Stimulated activated CD4-positive, alpha-beta T cell treated with anti-CD3 and anti-CD28 coated beads, TNF-alpha, amount 100 ng/mL, for 24 hours (primary cell): Measurements from ENCODE around the gene LRMDA.
A peak's percentile ranks its signal among the peaks of the same experiment; 100 is the strongest.
"Not testable (repeated sequence)": the region's sequence is repeated elsewhere in the genome, so short reads cannot be mapped to it uniquely, and the experiment has no call there.

Source experiments
- DNase-seq, 3 experiments: peaks; one replicate each; pipeline ENCODE4 v3.0.0-alpha.2; 2020; ENCODE audit warnings: low read depth in 3 of 3

Gene LRMDA

GRCh38 chr10:76488602-76489001 lies 1057.2 kb downstream of the LRMDA start:
- DNase-seq = no peak

GRCh38 chr10:76491216-76491615 lies 1059.8 kb downstream of the LRMDA start:
- no peak for DNase-seq

- DNase-seq = no peak
Observed at GRCh38 chr10:76492026-76492425, 1060.6 kb downstream of the LRMDA start.

- DNase-seq = no peak
Observed at GRCh38 chr10:76492678-76493472, 1061.5 kb downstream of the LRMDA start.

- no peak for DNase-seq
Observed at GRCh38 chr10:76497666-76498065, 1066.2 kb downstream of the LRMDA start.

- no peak for DNase-seq
Observed at GRCh38 chr10:76504823-76505222, 1073.4 kb downstream of the LRMDA start.

DNA sequence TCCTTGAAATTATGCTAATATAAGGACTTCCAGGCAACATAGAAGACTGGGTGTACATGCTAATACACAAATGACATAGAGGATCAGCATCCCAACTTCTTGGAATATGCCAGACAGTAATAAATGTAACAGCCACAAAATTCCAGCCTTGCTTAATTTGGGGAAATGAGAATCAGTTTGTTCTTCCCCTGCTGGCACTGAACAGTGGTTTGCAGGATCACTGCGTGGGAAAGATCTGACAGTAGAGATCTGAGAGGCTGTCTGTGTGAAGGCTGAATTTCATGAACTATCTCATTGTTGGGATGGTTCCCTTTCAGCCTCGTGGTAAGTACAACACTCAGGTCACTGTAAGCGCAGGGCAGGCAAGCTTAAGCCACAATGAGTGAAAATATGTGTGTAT lies 1078.0 kb downstream of the LRMDA start:
- no peak for DNase-seq

- DNase-seq = no peak
Observed at GRCh38 chr10:76514321-76514720, 1082.9 kb downstream of the LRMDA start.

DNA sequence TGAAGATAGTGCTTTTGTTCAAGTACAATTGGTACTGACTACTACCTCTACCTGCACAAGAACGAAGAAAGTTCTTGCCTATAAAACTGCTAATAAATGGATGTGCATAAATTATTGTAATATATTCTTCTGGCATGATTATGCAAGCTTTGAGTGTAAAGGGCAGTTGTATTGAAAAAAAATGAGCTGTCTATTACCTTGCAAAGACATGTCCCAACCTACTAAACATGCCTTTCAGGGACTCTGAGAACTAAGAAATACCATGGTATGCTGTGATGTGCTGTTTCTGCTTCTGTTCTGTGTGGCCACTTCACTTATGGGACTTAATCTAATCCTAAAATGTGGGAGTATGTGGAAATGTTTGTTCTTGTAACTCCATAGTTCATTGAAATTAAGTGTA lies 1083.4 kb downstream of the LRMDA start:
- no peak for DNase-seq

- DNase-seq = no peak
Observed at GRCh38 chr10:76522547-76522946, 1091.1 kb downstream of the LRMDA start.

DNA sequence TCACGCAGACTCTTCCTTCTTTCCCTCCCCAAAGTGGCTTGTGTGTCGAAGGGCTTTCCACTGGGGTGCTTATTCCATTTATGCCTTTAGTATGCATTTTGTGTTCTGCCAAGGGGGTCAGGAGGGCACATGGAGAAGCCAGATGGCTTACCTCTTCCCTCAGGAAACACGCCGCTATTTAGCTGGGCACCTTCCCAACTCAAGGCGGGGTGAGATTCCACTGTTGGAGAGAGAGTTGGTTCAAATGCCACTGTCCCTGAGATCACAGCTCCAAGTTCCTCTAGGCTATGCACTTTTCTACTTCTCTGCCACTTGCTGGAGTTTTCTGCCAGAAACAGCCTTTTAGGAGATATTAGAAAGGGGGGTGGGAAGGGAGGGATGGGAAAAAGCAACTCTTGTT lies 1091.8 kb downstream of the LRMDA start:
- no peak for DNase-seq

DNA sequence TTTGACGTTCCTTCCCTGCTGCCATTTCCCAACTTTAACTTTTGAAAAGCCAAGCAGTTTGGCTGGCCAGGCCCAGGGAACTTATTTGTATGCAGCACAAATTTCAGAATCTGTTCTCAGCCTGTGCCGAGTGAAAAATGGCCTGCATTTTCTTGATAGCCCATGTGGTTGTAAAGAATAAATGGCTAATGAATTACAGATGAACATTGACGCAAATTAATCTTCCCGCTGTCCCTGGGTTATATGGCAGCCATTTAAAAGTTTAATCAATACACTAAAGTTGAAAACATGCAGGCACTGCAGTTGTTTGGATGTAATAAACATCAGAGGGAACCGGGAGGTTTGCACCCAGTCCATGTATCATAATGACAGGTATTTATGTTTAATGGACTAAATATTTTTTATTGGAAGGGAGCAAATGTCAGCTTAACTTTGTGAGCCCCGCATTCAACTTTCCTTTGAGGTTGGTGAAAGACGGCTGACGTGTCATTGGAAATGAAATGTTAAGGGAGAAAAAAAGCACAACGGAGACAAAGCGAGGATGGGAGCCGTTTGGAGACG lies 1092.4 kb downstream of the LRMDA start:
- no peak for DNase-seq

DNA sequence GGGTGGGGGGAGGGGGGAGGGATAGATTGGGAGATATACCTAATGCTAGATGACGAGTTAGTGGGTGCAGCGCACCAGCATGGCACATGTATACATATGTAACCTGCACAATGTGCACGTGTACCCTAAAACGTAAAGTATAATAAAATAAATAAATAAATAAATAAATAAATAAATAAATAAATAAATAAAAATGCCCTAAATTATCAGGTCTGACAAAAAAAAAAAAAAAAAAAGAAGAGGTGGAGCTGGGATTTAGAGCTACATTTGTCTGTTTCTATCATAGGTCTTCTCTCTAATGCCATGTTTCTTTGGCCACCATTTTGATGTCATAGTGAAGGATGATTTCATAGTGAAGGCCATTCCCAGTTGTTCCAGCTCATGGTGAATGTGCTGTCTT lies 1095.4 kb downstream of the LRMDA start:
- DNase-seq = not testable (repeated sequence)

DNA sequence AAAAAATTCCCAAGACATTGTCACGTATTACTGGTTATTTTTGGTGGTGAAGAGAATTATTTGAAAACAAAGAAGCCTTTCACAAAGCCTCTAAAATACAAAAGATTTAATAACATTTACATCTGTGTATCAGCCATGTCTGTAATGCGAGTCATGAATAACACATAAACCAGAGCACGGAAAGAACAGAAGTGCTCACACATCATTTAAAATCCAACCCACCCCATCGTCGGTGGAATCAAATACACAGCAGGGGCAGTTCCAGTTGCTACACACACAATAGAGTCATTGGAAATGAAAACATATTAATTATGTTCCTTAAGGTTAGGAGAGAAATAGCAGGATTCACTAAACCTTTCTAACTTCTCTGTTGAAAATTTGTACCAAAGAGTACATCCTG lies 1108.9 kb downstream of the LRMDA start:
- DNase-seq = no peak

DNA sequence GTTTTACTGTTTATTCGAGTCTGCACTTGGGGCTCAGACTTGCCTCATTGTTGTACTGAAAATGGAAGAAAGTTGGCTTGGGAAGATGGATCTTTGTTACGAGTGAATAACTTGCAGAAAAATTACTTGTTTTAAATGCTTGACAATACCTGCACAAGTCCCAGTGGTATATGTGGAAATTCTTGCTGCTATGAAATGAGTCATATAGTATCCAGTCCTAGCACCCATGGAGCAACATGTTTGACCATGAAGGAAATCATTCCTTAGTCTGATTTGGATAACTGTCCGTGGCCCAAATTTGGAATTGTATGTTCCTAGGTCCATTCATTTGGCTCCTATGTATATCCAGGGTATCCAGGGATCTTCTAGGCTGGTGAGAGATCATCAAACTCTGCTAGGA lies 1109.4 kb downstream of the LRMDA start:
- DNase-seq = no peak

DNA sequence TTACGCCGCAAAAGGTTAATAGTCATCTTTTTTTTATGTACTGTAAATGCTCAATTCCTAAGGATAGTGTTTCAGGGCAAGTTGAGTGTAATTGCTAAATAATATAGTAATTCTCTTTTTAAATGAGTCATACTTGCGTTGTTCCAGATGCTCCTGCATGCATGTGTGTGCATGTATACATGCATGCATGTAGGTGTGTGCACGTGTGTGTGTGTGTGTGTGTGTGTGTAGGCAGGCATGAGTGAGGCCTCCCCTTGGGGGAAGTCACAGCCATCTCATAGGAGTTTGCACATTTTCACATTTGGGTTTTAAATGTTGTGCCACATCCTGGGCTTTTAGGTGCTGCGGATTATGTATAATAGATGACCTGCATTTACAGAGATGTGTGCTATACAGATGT lies 1110.4 kb downstream of the LRMDA start:
- DNase-seq = no peak

DNA sequence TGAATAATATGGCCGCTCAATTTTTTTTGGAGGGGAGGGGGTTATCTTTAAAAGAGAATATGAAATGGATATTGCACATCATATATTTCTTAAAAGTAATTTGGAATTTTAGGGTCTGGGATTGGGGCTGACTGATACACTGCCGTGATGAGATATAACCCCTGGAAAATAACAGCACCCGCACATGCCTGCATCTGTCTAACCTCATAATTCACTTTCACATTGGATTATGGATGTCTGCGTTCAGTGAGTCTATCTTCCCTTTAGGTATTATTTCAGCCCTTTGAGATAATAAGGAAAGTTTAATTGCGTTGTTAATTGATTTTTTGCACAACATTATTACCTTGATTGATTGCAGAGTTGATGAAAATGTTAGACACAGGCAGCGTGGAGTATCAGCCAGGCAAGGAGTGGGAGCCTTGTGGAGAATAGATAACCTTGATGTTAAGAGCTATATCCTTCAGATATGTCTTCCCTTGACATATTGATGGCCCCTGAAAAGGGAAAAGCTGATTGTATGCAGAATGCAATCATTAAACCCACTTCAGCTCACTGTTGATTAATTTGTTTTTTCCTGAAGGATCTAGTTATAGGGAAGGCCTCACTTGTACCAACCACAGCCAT lies 1111.0 kb downstream of the LRMDA start:
- DNase-seq = no peak

- DNase-seq = no peak
Observed at GRCh38 chr10:76543655-76544054, 1112.2 kb downstream of the LRMDA start.

DNA sequence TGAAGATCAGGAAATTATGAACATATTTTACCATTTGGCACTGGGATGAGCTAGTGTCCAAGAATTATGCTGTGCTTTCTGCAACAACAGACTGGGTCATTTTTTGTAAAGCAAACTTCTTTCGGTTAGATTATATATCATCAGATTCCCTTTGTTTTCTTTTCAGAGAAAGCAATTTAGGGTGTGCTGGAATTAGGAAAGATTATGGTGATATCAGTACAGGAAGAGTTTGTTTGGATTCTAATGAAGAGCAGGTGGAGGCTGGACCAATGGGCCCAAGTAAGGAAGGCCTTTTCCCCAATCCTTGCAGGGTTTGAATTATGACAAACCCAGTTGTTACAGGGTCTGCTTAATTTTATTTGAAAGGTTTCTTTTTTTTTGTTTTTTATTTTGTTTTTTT lies 1113.4 kb downstream of the LRMDA start:
- DNase-seq = no peak

- DNase-seq = no peak
Observed at GRCh38 chr10:76546411-76546810, 1115.0 kb downstream of the LRMDA start.

DNA sequence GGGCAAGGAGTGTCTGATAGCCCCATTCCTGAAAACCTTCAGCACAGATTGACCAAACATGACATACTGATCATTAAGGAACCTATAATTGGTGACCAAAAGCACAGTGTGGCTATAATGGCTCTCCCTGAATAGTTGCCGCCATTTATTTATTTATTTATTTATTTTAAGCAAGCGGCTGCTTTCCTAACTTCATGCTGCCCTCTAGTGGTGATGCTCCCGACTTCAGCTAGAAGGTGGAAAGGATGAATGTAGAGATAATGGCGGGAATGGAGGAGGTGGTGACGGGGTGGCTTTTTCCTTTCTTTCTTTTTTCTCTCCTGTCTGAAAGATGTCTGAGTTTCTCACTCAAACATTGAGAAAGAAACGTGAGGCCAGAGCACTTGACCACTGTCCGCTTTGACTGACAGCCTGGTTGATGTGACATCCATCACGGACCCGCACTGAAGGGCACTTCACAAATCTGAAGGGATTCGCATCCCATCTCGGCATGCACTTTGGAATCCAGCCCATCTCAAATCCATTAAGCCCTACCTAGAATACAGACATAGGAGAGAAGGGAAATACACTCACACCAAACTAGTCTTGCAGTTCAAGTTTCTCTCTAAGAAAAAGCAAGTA lies 1116.0 kb downstream of the LRMDA start:
- peak; percentile 5 to 45 (median 27) for DNase-seq

- DNase-seq = no peak
Observed at GRCh38 chr10:76548716-76549115, 1117.3 kb downstream of the LRMDA start.

DNA sequence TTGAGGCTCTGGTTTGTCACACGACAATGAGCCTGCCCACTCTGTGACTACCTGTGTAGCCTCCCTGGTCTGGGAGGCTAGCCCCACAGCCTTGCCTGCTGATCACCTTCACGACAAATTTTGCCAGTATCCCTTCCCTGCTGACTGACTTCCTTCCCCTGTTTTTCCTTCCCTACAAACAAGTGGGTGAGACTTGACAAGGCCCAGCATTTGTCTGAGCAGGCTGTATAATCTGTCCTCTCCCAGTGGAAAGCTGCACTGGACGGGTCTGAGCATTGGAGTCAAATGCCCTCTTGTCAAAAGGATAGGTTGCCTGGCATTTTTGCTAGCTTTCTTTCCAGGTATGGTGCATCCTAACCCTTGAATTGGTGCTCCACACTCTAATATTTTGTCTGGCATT lies 1117.7 kb downstream of the LRMDA start:
- DNase-seq = no peak
